RCC 7860 (cell line): ENCODE measurements around the gene C1orf87.
"Not testable (repeated sequence)": the region's sequence is repeated elsewhere in the genome, so short reads cannot be mapped to it uniquely, and the experiment has no call there.

Source experiments
- DNase-seq: peaks from one replicate; pipeline ENCODE4 v3.0.0-alpha.2; 2015; ENCODE audit warnings: low spot score
- FAIRE-seq: peaks from 2 replicates; lab custom pipeline; 2012; peaks lifted over from hg19 to GRCh38; lab: Jason Lieb, UNC

The C1orf87 gene

GRCh38 chr1:59997479-59998115, 76.0 kb downstream of the C1orf87 start:
- no peak for FAIRE-seq
- DNase-seq, result no peak

- DNase-seq, result no peak
- FAIRE-seq, result no peak
Observed at GRCh38 chr1:59994302-59995198, 79.0 kb downstream of the C1orf87 start.

- DNase-seq (no peak), FAIRE-seq (no peak)
Observed at GRCh38 chr1:59992040-59992820, 81.3 kb downstream of the C1orf87 start.

- FAIRE-seq, result no peak
- no peak for DNase-seq
Observed at GRCh38 chr1:59990470-59990869, 83.1 kb downstream of the C1orf87 start.

- FAIRE-seq (no peak), DNase-seq (no peak)
Observed at GRCh38 chr1:59986516-59987310, 86.9 kb downstream of the C1orf87 start.

GRCh38 chr1:59985911-59986515, 87.6 kb downstream of the C1orf87 start:
- no peak for FAIRE-seq
- no peak for DNase-seq

GRCh38 chr1:59979666-59980065, 93.9 kb downstream of the C1orf87 start:
- no peak for FAIRE-seq
- no peak for DNase-seq

- DNase-seq (no peak), FAIRE-seq (no peak)
Observed at GRCh38 chr1:59978511-59978910, 95.1 kb downstream of the C1orf87 start.

- DNase-seq, result no peak
- no peak for FAIRE-seq
Observed at GRCh38 chr1:59978026-59978425, 95.5 kb downstream of the C1orf87 start.

- DNase-seq (no peak), FAIRE-seq (no peak)
Observed at GRCh38 chr1:59977075-59977410, 96.5 kb downstream of the C1orf87 start.

GRCh38 chr1:59976194-59977074, 97.1 kb downstream of the C1orf87 start:
- FAIRE-seq, result no peak

GRCh38 chr1:59973719-59974118, 99.9 kb downstream of the C1orf87 start:
- no peak for FAIRE-seq
- DNase-seq, result no peak

More at GRCh38 chr1:59976194-59977074, 97.1 kb downstream of the C1orf87 start:
- DNase-seq, result peak; percentile 27

- no peak for DNase-seq
- no peak for FAIRE-seq
Observed at GRCh38 chr1:59972216-59972927, 101.2 kb downstream of the C1orf87 start.

- FAIRE-seq (no peak), DNase-seq (peak; percentile 35)
Observed at GRCh38 chr1:59971464-59971911, 102.1 kb downstream of the C1orf87 start.

- not testable (repeated sequence) for FAIRE-seq, DNase-seq
Observed at GRCh38 chr1:59969542-59970175, 103.9 kb downstream of the C1orf87 start.

GRCh38 chr1:59968746-59969145, 104.8 kb downstream of the C1orf87 start:
- not testable (repeated sequence) for DNase-seq, FAIRE-seq

- no peak for FAIRE-seq
- no peak for DNase-seq
Observed at GRCh38 chr1:59967780-59968179, 105.8 kb downstream of the C1orf87 start.

- FAIRE-seq (no peak), DNase-seq (no peak)
Observed at GRCh38 chr1:59967141-59967697, 106.4 kb downstream of the C1orf87 start.
